GM18508 (cell line): Measurements from ENCODE around the gene NFATC1.

Experiments used
- ATAC-seq: cut with Tn5 transposase; IDR thresholded peaks from one replicate; pipeline ENCODE4 v1.9.1; 2021; ENCODE audit warnings: moderate number of reproducible peaks; ENCODE audit not compliant: insufficient read depth, unreplicated experiment

Gene NFATC1

GRCh38 chr18:79483971-79484491, 88.3 kb downstream of the NFATC1 start:
- ATAC-seq = no peak

- ATAC-seq = no peak
These were observed 89.2 kb downstream of the NFATC1 start for GRCh38 chr18:79484661-79485621.

DNA sequence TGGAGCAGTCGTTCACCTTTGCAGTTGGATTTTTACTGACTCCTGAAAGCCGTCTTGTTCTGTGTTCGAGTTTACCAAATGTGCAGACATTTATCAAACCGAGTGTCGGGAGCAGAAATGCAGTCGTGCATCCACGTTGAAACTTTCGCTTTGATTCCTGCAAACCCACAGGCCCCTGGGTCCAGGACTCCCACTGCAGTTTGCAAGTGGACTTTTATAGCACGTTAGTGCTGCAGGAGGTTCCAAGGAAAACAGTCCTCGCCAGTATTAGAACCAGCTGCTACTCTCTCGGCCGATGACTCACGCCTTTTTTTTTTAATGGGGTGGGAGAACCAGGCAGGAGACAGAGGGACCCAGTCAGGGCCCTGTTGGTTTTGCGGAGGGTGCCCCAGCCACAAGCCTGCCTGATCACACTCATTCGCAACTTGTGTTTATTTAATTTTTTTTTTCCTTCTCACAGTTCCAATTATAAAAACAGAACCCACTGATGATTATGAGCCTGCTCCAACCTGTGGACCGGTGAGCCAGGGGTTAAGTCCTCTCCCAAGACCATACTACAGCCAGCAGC, 90.1 kb downstream of the NFATC1 start:
- no peak for ATAC-seq

DNA sequence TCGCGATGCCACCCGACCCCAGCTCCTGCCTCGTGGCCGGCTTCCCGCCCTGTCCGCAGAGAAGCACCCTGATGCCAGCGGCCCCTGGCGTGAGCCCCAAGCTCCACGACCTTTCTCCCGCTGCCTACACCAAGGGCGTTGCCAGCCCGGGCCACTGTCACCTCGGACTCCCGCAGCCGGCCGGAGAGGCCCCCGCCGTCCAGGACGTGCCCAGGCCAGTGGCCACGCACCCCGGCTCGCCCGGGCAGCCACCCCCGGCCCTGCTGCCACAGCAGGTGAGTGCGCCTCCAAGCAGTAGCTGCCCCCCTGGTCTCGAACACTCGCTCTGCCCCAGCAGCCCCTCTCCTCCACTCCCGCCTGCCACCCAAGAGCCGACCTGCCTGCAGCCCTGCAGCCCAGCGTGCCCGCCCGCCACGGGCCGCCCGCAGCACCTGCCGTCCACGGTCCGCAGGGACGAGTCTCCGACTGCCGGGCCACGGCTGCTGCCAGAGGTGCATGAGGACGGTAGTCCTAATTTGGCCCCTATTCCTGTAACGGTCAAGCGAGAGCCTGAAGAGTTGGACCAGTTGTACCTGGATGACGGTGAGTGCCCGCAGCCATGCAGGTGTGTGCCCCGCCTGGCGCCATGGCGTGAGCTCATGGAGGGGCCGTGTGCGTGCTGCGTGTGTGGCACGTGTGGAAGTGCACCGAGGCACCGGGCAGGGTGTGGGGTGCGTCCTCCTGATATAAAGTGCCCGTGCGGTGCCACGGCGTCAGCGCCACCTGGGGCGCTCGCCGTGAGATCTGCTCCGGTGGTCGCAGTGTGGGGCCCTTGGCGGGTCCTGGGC, 90.8 kb downstream of the NFATC1 start:
- no peak for ATAC-seq

GRCh38 chr18:79487183-79487800, 91.6 kb downstream of the NFATC1 start:
- no peak for ATAC-seq

DNA sequence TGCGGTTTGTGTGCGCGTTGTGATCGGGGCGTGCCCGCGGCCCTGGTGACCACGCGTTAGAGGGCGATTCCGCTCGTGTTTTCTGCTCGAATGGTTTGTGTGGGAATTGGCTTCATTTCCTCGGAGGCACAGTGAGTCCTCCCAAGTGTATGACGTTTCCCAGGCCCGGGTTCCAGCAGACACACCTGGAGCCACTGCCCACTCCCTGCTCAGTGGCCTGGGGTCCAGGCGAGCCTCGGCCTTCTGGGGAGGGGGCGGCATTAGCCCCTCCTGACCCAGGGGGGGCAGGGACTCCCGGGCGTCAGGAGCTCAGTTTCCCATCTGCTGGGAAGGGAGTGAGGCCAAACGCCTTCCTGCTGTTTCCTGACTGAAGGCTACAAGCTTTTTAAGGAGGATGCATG, 92.1 kb downstream of the NFATC1 start:
- no peak for ATAC-seq

DNA sequence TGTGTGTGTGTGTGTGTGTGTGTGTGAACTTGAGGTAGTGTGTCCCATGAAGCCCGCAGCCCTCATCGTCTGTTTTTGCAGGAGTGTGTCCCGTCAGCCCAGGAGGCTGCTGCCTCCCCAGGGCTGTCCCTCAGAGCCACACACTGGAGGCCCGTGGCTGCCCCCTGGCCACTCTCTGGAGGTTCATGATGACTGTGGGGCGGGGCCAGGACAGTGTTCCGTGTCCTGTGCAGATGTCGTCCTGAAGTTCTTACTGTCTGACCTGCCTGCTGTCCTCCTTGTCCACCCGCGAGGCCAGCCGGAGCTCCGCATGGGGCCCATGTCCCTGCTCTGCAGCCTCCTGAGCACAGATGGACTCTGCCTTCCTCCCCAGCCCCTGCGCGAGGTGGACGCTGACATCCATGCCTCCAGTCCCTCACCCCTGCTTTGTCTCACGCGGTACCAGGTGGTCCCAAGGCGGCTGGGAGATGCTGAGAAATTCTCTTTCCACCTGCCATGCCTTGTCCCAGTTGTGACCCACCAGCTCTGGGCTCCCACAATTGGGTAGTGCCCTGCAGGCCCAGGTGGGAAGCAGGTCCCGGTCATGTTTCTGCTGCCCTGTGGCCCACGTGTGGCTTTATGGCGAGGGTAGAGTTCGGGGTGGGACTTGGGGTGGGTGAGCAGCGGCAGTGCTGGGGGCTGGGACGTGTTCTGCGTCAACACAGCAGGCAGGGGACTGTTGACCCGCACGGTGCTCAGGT, 92.8 kb downstream of the NFATC1 start:
- no peak for ATAC-seq

- no peak for ATAC-seq
These were observed 93.5 kb downstream of the NFATC1 start for GRCh38 chr18:79489051-79489898.

DNA sequence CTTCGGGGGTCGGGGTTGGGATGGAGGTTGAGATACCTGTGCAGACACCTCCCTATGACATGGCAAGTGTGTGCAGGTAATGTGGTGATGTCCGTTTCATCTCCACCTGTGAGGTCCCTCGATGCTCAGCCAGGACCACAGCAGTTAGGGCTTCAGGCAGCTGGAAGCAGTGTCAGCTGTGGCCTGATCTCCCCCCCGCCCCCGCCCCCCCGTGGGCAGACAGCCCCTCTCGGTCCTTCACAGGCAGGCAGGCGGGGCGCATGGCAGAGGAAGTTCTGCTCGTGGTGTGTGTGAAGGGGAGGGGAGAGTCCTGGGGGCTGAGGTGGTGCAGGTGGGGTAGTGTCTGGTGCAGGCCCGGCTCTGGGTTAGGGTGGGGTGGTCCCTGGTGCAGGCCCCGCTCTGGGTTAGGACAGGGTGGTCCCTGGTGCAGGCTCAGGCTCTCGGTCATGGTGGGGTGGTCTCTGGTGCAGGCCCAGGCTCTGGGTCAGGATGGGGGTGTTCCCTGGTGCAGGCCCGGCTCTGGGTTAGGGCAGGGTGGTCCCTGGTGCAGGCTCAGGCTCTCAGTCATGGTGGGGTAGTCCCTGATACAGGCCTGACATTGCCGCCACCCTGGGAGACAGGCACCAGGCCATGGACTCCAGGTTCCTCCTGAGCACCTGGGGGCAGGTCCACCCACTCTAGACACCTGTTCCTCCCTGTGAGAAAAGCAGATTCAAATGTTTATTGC, 94.3 kb downstream of the NFATC1 start:
- ATAC-seq = no peak

DNA sequence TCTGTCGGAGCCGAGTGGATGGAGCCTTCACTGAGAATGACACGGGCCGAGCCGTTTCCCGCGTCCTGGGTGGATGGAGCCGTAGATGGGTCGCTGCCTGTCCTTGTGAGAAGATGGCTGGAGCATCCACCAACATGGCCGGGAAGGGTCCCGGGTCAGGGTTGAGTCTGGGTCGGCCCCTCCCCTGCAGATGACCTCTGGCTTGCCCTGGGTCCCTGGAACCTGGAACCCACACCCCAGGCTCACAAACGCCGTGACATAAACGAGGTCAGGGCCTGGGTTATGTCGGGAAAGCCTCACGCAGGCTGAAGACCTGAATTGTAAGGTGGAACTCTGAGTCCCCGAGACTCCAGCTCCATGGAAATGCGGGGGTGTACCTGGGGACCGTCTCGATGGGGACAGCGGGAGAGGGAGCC, 94.9 kb downstream of the NFATC1 start:
- no peak for ATAC-seq

DNA sequence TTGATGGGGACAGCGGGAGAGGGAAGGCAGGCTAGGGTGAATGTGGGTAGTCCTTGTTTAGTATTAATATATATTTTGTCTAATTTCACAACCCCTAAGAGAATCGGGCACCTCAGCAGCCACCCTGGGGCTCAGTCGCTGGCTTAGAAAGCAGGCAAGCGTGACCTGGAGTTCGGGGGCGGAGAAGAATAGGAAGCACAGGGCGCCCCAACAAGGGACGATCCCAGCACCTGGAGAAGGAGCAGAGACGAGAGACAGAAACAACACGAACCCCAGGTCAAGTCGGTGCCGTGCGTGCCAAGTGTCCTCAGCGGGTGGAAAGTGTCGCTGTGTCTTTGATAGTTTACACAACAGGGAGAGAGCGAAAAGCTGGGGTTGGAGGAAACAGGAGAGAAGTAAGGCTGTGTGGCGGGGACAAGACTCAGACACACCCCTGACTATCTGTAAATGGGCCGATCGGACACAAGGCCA, 95.4 kb downstream of the NFATC1 start:
- ATAC-seq = no peak

DNA sequence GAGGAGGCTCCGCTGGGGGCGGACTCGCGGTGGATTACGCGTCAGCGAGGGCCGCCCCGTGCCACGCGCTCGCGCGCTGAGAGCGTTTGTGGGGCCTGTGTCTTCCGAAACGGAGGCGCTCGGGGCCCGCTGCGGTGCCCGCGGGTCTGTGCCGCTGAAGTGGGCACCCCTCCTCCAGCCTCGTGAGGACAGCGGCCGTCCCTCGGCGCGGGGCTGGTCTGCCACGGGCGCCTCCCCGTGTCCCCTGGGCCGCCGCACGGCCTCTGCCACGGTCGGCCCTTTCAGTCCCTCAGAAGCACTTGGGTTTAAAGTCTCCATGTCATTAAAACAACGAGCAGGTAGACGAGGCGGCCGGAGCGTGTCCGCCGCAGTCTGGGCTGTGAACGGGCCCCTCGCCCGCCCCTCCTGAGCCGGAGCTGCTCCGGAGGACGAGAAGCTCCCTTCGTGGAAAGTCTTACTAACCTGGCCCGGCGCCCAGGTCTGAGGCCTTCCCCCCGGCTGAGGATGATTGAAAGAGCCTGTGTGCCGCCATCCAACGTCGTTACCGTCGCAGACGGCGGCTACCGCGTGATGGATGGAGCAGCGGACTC, 97.6 kb downstream of the NFATC1 start:
- no peak for ATAC-seq

GRCh38 chr18:79493801-79494211, 98.1 kb downstream of the NFATC1 start:
- ATAC-seq = no peak

- ATAC-seq = no peak
These were observed 99.2 kb downstream of the NFATC1 start for GRCh38 chr18:79494936-79495335.

GRCh38 chr18:79495591-79496071, 99.9 kb downstream of the NFATC1 start:
- no peak for ATAC-seq

DNA sequence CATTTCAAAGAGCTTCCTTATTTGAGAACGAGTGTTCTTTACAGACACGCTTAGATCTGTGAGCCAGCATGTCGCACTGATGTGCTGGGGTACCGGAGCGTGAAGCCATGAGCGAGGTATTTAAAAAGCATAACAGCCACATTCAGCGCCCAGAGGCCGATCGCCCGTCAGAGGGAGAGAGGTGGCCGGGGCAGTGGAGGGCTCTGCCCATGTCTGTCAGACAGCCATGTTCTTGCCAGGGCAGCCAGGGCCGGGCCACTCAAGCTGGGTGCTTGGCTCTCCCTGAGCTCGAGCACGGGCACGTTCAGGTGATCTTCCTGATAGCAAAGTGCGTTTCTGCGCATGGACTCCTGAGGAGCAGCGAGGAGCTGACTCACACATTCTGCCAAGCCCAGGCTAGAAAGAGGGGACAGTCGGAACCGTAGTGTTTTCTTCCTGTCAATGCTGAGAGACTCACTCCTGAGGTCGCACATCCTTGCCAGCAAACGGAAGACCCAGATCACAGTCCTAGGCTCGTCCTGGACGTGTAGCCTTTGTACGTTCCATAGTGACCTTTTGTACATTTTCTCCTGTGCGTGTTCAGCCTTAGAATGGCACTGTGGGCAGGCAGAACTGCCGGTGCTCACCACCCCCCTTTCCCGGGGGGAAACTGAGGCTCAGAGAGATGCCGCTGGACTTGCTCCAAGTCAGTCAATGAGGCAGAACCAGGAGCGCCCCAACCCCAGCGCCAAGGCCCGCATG, 100.7 kb downstream of the NFATC1 start:
- no peak for ATAC-seq
